H1 (cell line): ENCODE data around the gene SLC9A3. TPM values are rescaled to one million over a fixed set of nuclear protein-coding genes. Genes with fewer than 3 reads are reported as not detected.

Experiments
- CTCF ChIA-PET: fragments of 300-600 bp; sonication (Branson Sonifier 250); formaldehyde crosslinking; loops from one replicate; lab custom pipeline; 2021; ENCODE audit not compliant: partially characterized antibody; lab: Charles Lee
- POLR2A ChIA-PET: fragments of 300-600 bp; sonication (Branson Sonifier 250); formaldehyde crosslinking; loops from one replicate; lab custom pipeline; 2021; ENCODE audit warnings: inconsistent platforms; ENCODE audit not compliant: partially characterized antibody; lab: Charles Lee
- DNase-seq, 2 experiments: peaks; one replicate each; pipeline versions ENCODE4 v3.0.0 to v3.0.0-alpha.2; 2010 to 2022; ENCODE audit warnings: low spot score in 2 of 2, low read depth in 1 of 2, mixed read lengths in 1 of 2
- FAIRE-seq: peaks from 2 replicates; lab custom pipeline; 2011; peaks lifted over from hg19 to GRCh38; lab: Jason Lieb, UNC
- H2AFZ ChIP-seq: 2 replicates; pipeline ENCODE4 v1.8.1; 2012; ENCODE audit warnings: low read length, inconsistent platforms
- H2AK5ac ChIP-seq: 2 replicates; pipeline ENCODE4 v1.6.1; 2013; ENCODE audit warnings: low read depth, low read length
- H2BK120ac ChIP-seq: replicated peaks from 2 replicates; pipeline ENCODE3; 2013; ENCODE audit warnings: low read depth, low read length, inconsistent platforms
- H2BK12ac ChIP-seq: 2 replicates; pipeline ENCODE4 v1.6.1; 2013; ENCODE audit warnings: low read depth, low read length
- H2BK15ac ChIP-seq: 2 replicates; pipeline ENCODE4 v1.6.1; 2013; ENCODE audit warnings: low read length
- H2BK20ac ChIP-seq: 2 replicates; pipeline ENCODE4 v1.6.1; 2013; ENCODE audit warnings: low read length
- H2BK5ac ChIP-seq: 2 replicates; pipeline ENCODE4 v1.6.1; 2013; ENCODE audit warnings: low read depth, low read length
- H3K14ac ChIP-seq: 2 replicates; pipeline ENCODE4 v1.6.1; 2013; ENCODE audit warnings: inconsistent platforms; ENCODE audit not compliant: insufficient read length
- H3K18ac ChIP-seq: 2 replicates; pipeline ENCODE4 v1.6.1; 2013; ENCODE audit warnings: low read length; ENCODE audit errors: extremely low read depth
- H3K23ac ChIP-seq: 2 replicates; pipeline ENCODE4 v1.6.1; 2013; ENCODE audit warnings: inconsistent platforms; ENCODE audit not compliant: insufficient read length
- H3K23me2 ChIP-seq: 2 replicates; pipeline ENCODE4 v1.6.1; 2013; ENCODE audit warnings: low read depth, low read length
- H3K27ac ChIP-seq: 2 replicates; pipeline ENCODE4 v1.6.1; 2011; ENCODE audit warnings: low read depth, low read length, inconsistent platforms
- H3K27me3 ChIP-seq, 4 experiments: replicated peaks in 1 of 4; 1 replicate in 1 of 4; 2 replicates in 3 of 4; pipeline versions ENCODE4 v1.6.1 to v1.8.1; 2011 to 2013; ENCODE audit warnings: low read length in 3 of 4, mild to moderate bottlenecking in 3 of 4, inconsistent platforms in 2 of 4, mixed read lengths in 2 of 4, moderate library complexity in 1 of 4; ENCODE audit not compliant: control insufficient read depth in 3 of 4, insufficient read depth in 3 of 4; ENCODE audit errors: extremely low read depth in 1 of 4
- H3K36me3 ChIP-seq, 4 experiments: 2 replicates each; pipeline versions ENCODE4 v1.6.1 to v1.8.1; 2011 to 2013; ENCODE audit warnings: mild to moderate bottlenecking in 4 of 4, low read length in 3 of 4, moderate library complexity in 2 of 4, control low read depth in 1 of 4, inconsistent platforms in 1 of 4; ENCODE audit not compliant: insufficient read depth in 4 of 4, control insufficient read depth in 2 of 4
- H3K4ac ChIP-seq: replicated peaks from 2 replicates; pipeline ENCODE3; 2013; ENCODE audit warnings: low read length, low read depth, mixed read lengths, inconsistent platforms; ENCODE audit not compliant: insufficient read length
- H3K4me1 ChIP-seq, 4 experiments: replicated peaks in 1 of 4; 1 replicate in 1 of 4; 2 replicates in 3 of 4; pipeline versions ENCODE4 v1.6.1 to v1.8.1; 2011 to 2013; ENCODE audit warnings: low read length in 3 of 4, inconsistent platforms in 2 of 4, mixed read lengths in 1 of 4; ENCODE audit not compliant: insufficient read depth in 4 of 4, control insufficient read depth in 3 of 4
- H3K4me2 ChIP-seq, 2 experiments: 2 replicates each; pipeline versions ENCODE4 v1.6.1 to v1.8.1; 2011 to 2013; ENCODE audit warnings: low read depth in 2 of 2, low read length in 2 of 2, control low read depth in 1 of 2, inconsistent platforms in 1 of 2, mild to moderate bottlenecking in 1 of 2; ENCODE audit not compliant: insufficient read depth in 1 of 2
- H3K4me3 ChIP-seq, 4 experiments: fragments of 200-600, 300-600 bp in 1 of 4; sonication (generic), shearing (Covaris generic), sonication (Bioruptor Twin) in 1 of 4; 2 replicates each; pipeline versions ENCODE4 v1.5.1 to v1.8.1; 2011 to 2016; ENCODE audit warnings: low read length in 4 of 4, low read depth in 3 of 4, control low read depth in 2 of 4, inconsistent platforms in 2 of 4, mild to moderate bottlenecking in 2 of 4, mixed read lengths in 1 of 4, moderate library complexity in 1 of 4; ENCODE audit not compliant: insufficient read depth in 2 of 4; ENCODE audit errors: extremely low read depth in 1 of 4
- H3K56ac ChIP-seq: replicated peaks from 2 replicates; pipeline ENCODE3; 2013; ENCODE audit warnings: low read depth, mild to moderate bottlenecking, mixed read lengths, low read length, inconsistent platforms; ENCODE audit not compliant: insufficient read length
- H3K79me1 ChIP-seq: 2 replicates; pipeline ENCODE4 v1.6.1; 2013; ENCODE audit warnings: low read depth, low read length, control low read depth
- H3K79me2 ChIP-seq, 2 experiments: 2 replicates each; pipeline versions ENCODE4 v1.6.1 to v1.8.1; 2012 to 2013; ENCODE audit warnings: low read length in 2 of 2, mild to moderate bottlenecking in 2 of 2, inconsistent platforms in 1 of 2; ENCODE audit not compliant: insufficient read depth in 2 of 2, control insufficient read depth in 1 of 2
- H3K9ac ChIP-seq, 4 experiments: replicated peaks in 1 of 4; 1 replicate in 1 of 4; 2 replicates in 3 of 4; pipeline versions ENCODE4 v1.6.1 to v1.8.1; 2011 to 2013; ENCODE audit warnings: low read depth in 3 of 4, low read length in 3 of 4, control low read depth in 2 of 4, mild to moderate bottlenecking in 2 of 4, moderate library complexity in 2 of 4, inconsistent platforms in 1 of 4; ENCODE audit errors: extremely low read depth in 1 of 4
- H3K9me3 ChIP-seq, 2 experiments: 2 replicates each; pipeline versions ENCODE4 v1.6.1 to v1.8.1; 2012 to 2013; ENCODE audit warnings: mild to moderate bottlenecking in 2 of 2, moderate library complexity in 2 of 2, control low read depth in 1 of 2, inconsistent platforms in 1 of 2, low read depth in 1 of 2, low read length in 1 of 2, mixed read lengths in 1 of 2; ENCODE audit not compliant: insufficient read depth in 2 of 2
- H4K20me1 ChIP-seq, 2 experiments: replicated peaks in 1 of 2; 2 replicates each; pipeline versions ENCODE3 to v1.8.1; 2011 to 2013; ENCODE audit warnings: inconsistent platforms in 2 of 2, low read length in 2 of 2, mild to moderate bottlenecking in 1 of 2; ENCODE audit not compliant: insufficient read depth in 2 of 2, control insufficient read depth in 1 of 2
- H4K5ac ChIP-seq: 2 replicates; pipeline ENCODE4 v1.6.1; 2013; ENCODE audit warnings: low read length, low read depth, mixed read lengths, inconsistent platforms; ENCODE audit not compliant: insufficient read length
- H4K8ac ChIP-seq: 2 replicates; pipeline ENCODE4 v1.8.0; 2013; ENCODE audit warnings: mild to moderate bottlenecking, moderate library complexity, low read length, inconsistent platforms; ENCODE audit not compliant: insufficient read depth; ENCODE audit errors: extremely low read depth
- H4K91ac ChIP-seq: replicated peaks from 2 replicates; pipeline ENCODE3; 2013; ENCODE audit warnings: low read length, mixed read lengths, inconsistent platforms; ENCODE audit not compliant: insufficient read length
- CREB1 ChIP-seq: IDR thresholded peaks from 2 replicates; pipeline ENCODE4 v1.6.1; 2012; ENCODE audit warnings: inconsistent platforms
- GTF2F1 ChIP-seq: IDR thresholded peaks from 2 replicates; pipeline ENCODE4 v1.6.1; 2012; ENCODE audit warnings: low read depth, low read length, improper control_type of control experiment, borderline replicate concordance
- NANOG ChIP-seq: IDR thresholded peaks from 2 replicates; pipeline ENCODE4 v1.6.1; 2011; ENCODE audit warnings: low read length, low read depth, mild to moderate bottlenecking, inconsistent platforms; ENCODE audit not compliant: insufficient read depth, poor library complexity, severe bottlenecking
- NRF1 ChIP-seq: IDR thresholded peaks from 2 replicates; pipeline ENCODE4 v1.6.1; 2011; ENCODE audit warnings: mild to moderate bottlenecking, low read depth, low read length, improper control_type of control experiment
- PHF8 ChIP-seq: fragments of 200-600 bp; sonication (generic); conservative IDR thresholded peaks from 2 replicates; pipeline ENCODE4 v1.7.1; 2012; ENCODE audit warnings: low read depth, mild to moderate bottlenecking, inconsistent platforms, low read length, moderate library complexity
- SIX5 ChIP-seq: IDR thresholded peaks from 2 replicates; pipeline ENCODE4 v1.6.1; 2011; ENCODE audit warnings: mild to moderate bottlenecking, low read depth, low read length
- TBP ChIP-seq: IDR thresholded peaks from 2 replicates; pipeline ENCODE4 v1.6.1; 2011; ENCODE audit warnings: low read depth, low read length, improper control_type of control experiment
- WGBS, 2 experiments: shearing (Covaris generic) in 1 of 2; methylation state at CpG; one replicate each; pipeline versions ENCODE4 v1.1.6 to v1.1.7; 2013 to 2015; ENCODE audit warnings: low lambda C conversion rate in 2 of 2, mixed read lengths in 2 of 2, inconsistent platforms in 1 of 2, low coverage in 1 of 2, missing lambda C conversion rate in 1 of 2; ENCODE audit not compliant: insufficient replicate concordance in 2 of 2, insufficient coverage in 1 of 2, insufficient read length in 1 of 2; ENCODE audit errors: extremely low coverage in 1 of 2, missing lambda C conversion rate in 1 of 2; 5-methylcytosine and 5-hydroxymethylcytosine counted together
- polyA plus RNA-seq, 7 experiments: library from polyadenylated mRNA; depleted of rRNA in 3 of 7; stranded (reverse) in 5 of 7; unstranded in 2 of 7; fragments of >200 nt in 5 of 7; fragments of 200-250 nt in 2 of 7; gene quantifications; 1 replicate in 5 of 7; 2 replicates in 1 of 7; 4 replicates in 1 of 7; pipeline versions ENCODE4 v1.2.1 to v1.2.3, GENCODE V29; 2011 to 2013; ENCODE audit warnings: missing spikeins in 2 of 7, mixed read lengths in 2 of 7
- total RNA-seq: library from RNA; stranded (reverse); fragmentation: NEBNext Ultra II Directional; extraction: Animal tissue kit (Norgen Biotek cat#: 25700); gene quantifications from 2 replicates; pipeline ENCODE4 v1.2.1, GENCODE V29; 2021
- TF ChIP-seq, protein P1 (sequence below): IDR thresholded peaks from 2 replicates; pipeline ENCODE4 v1.6.1; 2012; ENCODE audit warnings: inconsistent platforms

Gene SLC9A3
- total and polyA plus RNA-seq, 2 of the 8 experiments (the other 6 are each of a cell fraction or from before 2014, with no cell fraction given), result 0.95 to 1.0 TPM

DNA sequence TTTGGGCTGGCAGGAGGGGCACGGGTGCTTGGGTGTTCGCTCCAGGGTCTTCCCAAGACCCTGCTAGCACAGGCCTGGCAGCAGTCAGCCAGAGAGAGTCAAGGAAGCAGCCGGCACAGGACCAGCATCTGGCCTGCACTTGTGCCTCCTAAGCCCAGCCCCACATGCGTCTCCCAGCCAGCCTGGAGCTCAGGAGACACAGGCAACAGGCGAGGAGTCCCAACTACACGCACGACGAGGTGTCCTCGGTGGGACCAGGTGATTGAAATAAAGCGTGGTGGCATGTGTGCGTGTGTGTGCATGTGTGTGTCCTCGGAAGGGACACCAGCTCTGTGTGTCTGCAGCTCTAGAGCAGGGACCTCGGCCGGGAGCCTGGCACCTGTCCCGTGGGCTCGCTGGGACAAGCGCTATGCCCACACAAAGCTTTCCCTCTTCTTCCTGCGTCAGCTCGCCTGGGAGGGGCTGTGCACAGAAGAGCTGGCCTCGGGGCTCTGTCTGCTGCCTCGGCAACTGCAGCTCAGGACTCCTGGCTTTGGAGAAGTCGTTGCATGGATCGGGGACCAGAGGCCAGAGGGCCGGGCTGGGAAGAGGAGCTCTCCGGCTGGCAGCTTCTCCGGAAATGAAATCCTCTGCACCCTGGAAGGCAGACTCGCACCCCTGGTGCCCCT lies 14.7 kb upstream of the SLC9A3 start:
- Histone ChIP-seq H3K4me2 (no peak overlapping the region), H3K27me3 (no peaks in the 10 kb centered on the region; a peak in 2 of 7 replicates), H3K79me2 (no peaks in the 10 kb centered on the region), H2BK12ac (no peak overlapping the region), H4K5ac (no peak overlapping the region), H2BK5ac (no peak overlapping the region), H3K4me1 (no peaks in the 10 kb centered on the region), H4K20me1 (peaks cover 0 to 2% of the 10 kb centered on the region in 2 experiments), H3K23me2 (no peaks in the 10 kb centered on the region), H3K56ac (no peak overlapping the region), H3K23ac (no peak overlapping the region), H3K36me3 (no peaks in the 10 kb centered on the region), H4K91ac (no peak overlapping the region), H2AK5ac (no peak overlapping the region), H3K4me3 (no peak overlapping the region), H2BK15ac (no peak overlapping the region), H3K14ac (no peak overlapping the region), H3K4ac (no peak overlapping the region), H3K18ac (no peak overlapping the region), H2BK120ac (no peak overlapping the region), H3K9me3 (no peaks in the 10 kb centered on the region), H3K27ac (no peak overlapping the region), H2BK20ac (no peak overlapping the region), H2AFZ (no peak overlapping the region), H3K9ac (no peak overlapping the region), H3K79me1 (no peaks in the 10 kb centered on the region), H4K8ac (peak overlapping the region; percentile 9; the same call in 1 of the 2 replicates)
- 91% methylated on average over 22 of the region's 27 CpGs; no CpG with 5 or more reads in 1 of the 2 experiments for WGBS, 2 experiments
- FAIRE-seq, result no peak
- DNase-seq, result no peak
- POLR2A ChIA-PET, result no interaction called here
- CTCF ChIA-PET, result interaction anchor here (0.9 to 2.6 kb wide), 9 partner anchors 10 to 133 kb away, joined by 3 to 10 read pairs (median 4); no protein-coding TSS in a partner anchor
- no peak for TF ChIP-seq CREB1
- TF ChIP-seq PHF8, result no peak
- TF ChIP-seq SIX5, result no peak
- TF ChIP-seq NANOG, result no peak
- TF ChIP-seq NRF1, result no peak
- no peak for TF ChIP-seq TBP
- no peak for TF ChIP-seq GTF2F1
- TF ChIP-seq, protein P1, sequence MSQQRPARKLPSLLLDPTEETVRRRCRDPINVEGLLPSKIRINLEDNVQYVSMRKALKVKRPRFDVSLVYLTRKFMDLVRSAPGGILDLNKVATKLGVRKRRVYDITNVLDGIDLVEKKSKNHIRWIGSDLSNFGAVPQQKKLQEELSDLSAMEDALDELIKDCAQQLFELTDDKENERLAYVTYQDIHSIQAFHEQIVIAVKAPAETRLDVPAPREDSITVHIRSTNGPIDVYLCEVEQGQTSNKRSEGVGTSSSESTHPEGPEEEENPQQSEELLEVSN, result no peak
